Measurements from ENCODE around the gene HACD2.

The HACD2 gene

DNA sequence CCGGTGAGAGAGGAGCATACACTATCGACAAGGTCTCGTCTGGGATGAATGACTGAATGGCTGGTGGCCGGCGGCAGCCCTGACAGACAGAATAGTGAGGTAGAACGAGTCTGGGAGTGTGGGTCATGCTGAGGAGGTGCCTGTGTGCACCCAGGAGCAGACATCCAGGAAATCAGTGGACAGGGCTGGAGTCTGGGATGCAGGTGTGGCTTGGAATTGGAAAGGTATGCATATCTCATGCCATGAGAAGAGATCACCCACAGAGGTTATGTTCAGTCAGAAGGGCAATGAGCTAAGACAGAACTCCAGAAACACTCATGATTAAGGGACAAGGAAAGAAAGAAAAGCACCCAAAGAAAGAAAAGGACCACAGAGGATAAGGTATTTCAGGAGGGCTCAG is 20.8 kb downstream of the HACD2 start:
- DNase-seq, result no peak

DNA sequence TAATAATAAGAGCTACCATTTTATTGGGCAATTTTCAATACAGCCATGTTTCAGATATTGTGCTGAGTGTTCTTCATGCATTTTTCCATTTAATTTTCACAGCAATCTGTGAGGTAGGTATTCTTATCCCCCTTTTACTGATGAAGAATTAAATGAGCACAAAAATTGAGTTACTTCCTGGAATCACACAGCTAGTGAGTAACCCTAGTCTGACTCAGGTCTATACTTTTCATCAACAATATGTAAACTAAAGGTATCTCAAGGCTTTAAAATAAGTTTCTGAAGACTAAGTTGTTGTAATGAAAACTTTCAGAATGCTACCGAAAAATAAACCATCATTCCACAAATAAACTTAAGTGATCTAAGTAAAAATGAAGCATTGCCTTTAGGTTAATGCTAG is 22.3 kb downstream of the HACD2 start:
- no peak for DNase-seq

DNA sequence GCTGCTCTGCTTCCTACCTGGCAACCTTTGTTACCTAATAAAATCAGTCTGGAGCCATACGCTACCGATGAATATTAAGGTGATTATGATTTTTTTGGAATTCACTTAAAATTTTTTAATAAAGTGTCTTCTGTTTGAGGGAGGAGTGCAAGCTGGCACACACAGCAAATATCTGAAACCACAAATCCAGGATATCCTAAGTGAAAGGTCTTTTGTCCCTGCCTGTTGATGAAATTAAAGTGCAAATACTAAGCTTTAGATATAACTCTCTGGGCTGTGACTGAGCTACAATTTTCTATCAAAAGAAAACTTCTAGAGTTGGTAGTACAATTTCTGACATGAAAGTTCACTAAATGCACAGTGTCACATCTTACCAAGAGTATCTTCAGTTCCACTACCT is 23.7 kb downstream of the HACD2 start:
- no peak for DNase-seq

DNA sequence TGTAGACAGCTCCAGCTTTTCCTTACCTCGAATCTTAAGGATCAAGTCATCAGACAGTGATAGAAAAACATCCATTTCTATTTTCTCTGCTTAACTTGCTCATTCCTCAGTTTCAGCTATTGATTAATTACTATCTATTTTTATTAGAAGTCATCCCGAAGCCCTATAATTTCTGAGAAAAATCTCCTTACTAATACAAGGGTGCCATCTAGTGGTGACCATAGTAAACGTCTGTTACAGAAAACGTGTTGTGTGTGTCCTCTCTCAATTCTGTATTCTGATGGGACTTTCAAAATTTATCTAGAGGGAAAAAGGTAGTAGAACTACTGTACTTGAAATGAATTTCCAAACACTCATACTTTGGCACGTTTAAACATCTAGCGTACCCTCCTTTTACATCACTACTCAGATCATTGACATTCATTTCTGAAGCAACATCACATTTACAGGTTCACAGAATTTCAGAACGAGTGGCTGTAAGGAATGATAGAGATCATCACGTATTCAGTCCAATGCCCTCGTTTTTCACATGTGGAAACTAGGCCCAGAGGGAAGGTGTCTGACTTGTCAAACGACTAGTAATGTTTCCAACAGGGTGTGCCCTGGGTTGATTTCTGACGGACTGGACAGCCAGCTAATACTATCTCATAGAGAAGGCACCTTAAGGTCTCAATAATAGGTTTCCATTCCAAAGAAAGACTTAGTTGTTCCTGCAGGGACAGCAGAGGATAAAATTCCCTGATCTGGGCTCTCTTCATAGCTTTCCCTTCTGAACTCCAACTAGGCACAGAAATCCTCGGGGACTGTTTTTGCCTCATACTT is 25.6 kb downstream of the HACD2 start:
- DNase-seq, result no peak

DNA sequence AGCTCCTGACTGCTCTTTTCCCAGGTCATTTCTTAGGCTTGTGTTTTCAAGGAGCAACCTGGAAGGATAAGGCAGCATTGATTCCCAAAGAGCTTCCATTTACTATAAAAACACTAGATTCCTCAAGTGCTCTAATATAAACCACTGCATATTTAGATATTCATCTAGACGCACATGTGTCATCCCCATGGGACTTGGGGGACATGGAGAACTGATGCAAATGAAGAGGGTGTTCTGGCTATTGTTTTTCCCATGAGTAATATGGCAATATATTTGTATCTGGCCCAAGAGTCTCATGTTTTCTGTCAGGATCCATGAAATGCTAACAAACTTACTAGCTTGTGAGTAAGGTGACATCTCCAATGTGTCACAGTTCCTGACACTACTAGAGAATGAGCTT is 31.3 kb downstream of the HACD2 start:
- no peak for DNase-seq

DNA sequence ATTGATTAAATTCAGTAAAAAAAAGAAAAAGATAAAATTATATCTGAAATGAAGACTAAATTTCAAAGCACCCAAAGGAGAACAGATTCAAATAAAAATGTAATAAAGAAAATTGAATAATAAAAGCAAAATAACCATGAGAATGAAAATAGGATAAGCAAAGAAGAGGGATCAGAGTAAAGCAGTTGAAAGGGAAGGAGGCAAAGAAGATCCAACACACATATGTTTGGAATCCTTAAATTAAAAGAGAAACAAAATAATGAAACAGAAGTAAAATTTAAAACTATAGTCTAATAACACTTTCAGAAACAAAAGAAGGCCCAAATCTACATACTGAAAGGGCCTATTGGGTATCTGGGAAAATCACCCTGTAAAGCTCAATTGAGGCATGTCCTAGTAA is 32.1 kb downstream of the HACD2 start:
- no peak for DNase-seq

DNA sequence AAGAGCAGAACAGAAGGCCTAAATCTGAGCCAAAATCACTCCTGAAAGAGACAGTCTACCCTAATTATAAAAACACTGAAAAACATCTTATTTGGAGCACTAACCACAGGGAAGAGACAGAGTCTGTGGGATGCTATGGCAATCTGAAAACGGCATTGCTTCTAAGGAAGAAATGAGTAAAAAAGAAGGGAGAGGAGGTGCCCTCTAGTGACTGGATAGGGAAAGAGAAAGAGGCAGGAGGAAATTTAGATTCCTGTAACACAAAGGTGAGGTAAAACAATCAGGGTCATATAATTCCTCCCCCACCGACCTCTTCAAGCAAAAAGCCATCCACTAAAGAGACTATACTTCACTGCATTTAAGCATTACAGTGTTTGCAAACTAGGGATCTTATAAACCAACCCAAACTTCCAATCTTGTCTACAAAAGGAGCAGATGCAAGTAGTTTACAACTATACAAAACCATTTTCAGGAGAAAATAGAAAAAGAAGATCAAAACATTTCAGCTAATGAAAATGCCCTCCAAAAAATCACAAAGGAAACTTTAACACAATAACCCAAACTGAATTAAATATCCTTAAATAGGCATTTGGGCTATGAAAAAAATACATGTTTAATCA is 32.6 kb downstream of the HACD2 start:
- no peak for DNase-seq

DNA sequence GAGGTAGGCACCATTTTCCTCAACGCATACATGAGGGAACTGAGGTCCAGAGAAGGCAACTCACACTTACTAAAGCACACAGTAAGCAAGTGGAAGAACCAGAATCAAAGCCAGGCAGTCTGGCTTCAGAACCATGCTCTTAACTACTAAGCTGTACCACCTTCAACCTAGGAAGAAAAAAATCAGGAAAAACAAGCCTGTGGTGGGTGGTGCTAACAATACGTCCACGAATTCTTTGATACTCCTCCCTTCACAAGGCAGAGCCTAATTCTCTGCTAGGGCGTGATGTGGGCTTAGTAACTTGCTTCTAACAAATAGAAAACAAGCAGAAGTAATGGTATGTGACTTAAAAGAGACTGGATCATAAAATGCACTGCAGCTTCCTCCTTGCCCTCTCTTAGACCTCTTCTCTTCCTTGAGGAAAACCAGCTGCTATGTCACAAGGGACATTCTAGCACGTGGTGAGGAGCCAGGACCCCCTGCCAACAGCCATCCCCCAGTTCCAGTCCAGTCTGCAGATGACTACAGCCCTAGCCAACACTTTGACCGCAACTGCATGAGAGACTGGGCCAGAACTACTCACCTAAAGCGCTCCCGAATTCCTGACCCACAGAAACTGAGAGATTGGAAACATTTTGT is 36.9 kb downstream of the HACD2 start:
- DNase-seq, result no peak

DNA sequence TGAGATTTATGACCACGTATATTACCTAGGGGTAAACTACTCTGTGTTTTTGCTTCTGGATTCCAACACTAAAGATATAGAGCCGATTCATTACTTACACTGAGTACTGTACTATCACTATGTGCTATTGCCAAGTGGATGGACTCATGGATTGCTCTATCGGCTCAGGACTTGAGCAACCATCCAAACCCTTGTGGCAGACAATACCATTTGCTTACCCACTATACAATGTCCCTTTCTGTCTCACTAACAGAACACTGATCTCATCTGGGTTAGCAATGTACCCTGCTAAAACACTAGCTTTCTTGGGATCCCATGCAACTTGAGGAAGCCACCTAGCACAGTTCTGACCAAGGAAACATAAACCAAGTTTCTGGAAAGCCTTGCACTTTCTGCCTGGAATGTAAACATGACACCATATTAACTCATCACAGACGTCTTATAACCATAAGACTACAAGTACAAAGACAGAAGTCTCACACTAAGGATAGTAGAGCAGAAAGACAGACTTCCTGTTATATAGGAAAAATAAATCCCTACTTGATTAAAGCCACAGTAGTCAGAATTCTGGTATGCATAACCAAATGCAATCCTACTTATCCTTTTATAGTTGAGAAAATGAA is 38.6 kb downstream of the HACD2 start:
- no peak for DNase-seq

DNA sequence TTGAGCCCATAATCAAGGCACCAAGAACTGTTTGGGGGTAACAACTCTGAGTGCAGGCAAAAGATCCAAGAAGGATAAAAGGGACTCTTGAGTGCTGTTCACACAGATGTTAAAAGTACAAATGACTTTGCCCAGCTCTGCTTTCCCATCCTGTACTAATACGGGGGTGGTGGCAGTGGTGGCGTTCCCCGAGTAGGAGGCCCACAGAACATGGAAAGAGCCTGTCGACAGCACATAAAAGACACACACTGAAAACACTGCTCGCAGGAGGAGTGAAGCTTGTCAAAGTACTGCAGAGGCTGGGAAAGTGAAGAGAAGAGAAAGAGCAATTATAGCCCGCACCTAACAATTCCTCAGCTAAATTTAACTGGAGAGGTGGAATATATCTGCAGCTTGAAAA is 40.9 kb downstream of the HACD2 start:
- DNase-seq, result no peak

DNA sequence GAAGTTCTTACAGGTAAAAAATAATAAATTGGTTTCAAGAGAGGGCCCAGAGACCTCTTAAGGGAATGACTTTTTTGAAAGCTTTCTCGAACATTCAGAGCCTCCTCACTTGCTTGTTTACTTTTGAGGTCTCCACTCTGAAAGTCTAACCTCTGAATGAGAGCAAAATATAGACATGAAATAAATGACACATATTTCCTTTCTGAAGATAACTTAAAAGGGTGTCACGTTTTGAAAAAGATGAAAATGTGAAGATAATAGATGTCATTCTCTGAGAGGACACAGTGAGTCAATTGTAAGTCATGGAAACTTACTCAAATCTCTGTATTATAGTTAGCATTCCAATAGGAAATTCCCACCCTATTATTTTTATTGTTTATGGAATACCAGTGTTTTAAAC is 44.6 kb downstream of the HACD2 start:
- DNase-seq, result no peak

DNA sequence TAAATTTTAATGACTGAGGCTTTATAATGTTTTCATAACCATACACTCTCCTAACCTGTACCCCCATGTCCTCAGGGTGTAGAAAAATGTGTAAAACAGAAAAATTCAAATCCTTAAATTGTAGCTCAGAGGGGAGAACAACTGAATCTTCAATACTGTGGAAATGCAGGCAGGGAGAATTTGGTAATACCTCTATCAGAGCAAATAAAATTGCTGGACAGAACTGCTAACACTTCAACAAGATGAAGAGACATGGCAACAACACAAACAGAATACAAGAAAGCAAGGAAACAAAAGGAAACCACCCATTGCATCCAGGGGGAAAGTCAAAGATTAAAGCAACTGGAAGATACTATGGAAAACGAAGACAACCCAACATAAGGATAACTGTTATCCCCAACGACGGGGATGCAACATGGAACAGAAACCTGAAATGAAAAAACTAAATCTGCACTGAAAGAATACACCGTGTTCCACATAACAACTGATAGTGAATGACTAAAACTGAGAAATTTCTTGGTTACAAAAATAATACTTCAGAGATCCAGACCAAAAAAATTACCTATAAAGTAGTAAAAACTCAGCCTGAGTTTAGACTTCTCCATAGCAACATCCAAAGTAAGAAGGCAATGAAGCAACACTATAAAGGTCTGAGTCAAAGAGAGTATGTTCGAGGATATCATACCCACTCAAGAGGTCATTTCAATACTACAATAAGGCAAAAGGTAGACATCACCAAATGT is 48.5 kb downstream of the HACD2 start:
- DNase-seq, result no peak

DNA sequence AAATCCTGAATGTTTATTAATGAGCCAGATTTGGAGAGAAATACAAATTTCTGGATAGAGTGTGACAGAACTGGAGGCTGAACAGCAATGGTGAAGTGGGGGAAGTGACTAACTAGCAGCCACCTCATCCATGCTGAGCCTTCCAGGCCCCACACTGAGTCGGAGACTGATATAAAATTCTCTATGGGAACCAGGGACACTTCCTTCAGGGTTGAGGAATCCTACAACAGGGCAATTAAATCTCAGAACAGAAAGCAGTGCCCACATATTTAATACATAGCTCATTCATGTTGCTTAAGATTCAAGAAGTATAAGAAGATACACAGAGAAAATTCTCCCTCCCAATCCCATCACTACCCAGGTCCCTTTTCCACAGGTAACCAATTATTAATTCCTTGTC is 49.3 kb downstream of the HACD2 start:
- no peak for DNase-seq

DNA sequence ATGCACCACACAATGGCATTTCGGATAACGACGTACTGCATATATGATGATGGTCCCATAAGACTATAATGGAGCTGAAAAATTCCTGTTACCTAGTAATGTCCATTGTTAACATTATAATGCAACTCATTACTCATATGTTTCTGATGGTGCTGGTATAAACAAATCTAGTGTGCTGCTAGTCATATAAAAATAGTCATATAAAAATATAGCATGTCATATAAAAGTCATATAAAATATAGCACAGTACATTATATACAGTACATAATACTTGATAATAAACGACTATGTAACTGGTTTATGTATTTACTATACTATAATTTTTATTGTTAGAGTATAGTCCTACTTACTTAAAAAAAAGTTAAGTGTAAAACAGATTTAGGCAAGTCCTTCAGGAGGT is 50.6 kb downstream of the HACD2 start:
- no peak for DNase-seq

DNA sequence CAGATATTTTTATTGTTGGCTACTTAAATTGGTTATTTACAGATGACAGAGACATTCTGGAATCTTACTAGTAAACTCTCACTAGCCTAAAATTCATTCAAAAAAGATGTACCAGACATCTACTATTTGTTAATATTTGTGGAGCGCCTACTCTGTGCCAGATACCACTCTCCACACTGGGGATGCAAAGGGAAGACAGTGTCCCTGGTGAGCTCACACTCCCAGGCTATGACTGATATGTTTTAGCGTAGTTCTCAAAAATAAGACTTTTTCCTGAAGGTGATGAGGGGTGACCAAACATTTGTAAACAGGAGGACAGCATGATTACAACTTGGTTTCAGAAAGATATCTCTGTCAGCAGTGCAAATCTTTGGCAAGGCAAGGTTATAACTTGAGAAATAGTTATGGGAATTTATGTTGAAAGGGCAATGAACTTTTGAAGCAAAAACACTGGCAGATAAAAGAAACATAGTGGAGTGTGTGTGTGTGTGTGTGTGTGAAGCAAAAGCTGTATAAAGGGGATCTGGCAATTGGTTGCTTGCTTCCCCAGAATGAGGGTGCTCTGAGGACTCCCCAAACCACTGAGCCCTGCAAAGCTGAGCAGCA is 51.2 kb downstream of the HACD2 start:
- DNase-seq, result no peak

DNA sequence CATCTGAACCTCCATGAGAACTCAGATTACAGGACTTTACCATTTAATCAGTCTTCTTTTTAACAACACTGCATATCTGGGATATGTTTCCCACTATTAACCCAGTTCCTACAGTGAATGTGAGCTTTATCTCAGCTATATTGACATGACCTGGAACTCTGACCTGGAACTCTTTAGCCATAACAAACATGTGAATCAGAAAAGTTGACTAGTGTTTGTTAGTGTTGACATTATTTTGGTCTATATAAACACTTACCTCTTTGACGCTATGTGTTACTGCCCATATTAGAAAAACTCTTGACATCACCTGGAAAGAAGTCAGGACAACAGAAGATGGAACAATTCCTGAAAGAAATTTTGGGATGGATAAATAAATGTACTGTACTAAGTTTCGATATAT is 56.7 kb downstream of the HACD2 start:
- no peak for DNase-seq

DNA sequence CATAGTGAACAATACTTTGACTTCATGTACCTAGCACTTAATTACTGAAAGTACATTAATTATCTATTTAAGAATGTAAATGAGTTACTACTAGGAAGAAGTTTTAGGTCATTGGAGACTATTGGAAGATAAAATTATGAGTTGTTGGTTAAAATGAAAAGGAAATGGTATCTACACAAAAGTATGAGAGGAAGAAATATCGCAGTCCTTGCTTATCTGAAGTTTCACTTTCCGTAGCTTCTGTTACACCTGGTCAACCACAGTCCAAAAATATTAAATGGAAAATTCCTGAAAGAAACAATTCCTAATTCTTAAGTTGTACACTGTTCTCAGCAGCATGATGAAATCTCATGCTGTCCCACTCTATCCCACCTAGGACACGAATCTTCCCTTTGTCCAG is 57.8 kb downstream of the HACD2 start:
- DNase-seq, result no peak

DNA sequence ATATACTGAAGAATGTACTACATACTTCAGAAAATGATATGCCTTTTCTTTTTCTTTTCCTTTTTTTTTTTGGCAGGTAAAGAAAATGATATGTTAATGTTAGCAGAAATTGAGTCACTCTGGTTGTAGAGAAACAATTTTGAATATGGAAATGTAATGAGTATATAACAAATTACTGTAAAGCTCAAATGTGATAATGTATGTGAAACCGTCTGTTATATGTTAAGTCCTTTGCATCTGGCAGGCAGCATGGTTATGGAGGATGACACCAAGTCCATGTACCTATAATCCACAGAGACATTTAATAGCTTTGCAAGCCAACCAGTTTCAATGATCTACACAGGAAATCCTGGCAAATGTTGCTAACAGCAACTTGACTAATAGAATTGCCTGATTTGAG is 58.4 kb downstream of the HACD2 start:
- DNase-seq, result no peak

DNA sequence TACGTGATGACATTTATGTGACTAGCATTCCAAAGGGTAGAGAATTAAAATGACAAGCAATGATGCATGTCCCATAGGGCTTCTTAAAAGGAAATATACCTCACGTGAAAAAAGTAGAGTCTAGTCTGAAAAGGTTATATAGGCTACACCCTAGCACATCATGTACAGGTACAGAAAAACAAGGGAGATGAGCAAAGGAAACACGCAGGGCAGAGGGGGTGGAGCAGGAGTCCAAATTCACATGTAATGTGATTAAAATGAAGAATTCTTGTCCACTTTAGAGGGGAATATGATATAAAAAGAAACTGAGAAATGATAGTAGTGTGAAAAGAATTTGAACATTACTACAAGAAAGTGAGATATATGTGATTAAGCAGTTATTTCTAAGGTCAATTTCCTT is 59.4 kb downstream of the HACD2 start:
- no peak for DNase-seq

DNA sequence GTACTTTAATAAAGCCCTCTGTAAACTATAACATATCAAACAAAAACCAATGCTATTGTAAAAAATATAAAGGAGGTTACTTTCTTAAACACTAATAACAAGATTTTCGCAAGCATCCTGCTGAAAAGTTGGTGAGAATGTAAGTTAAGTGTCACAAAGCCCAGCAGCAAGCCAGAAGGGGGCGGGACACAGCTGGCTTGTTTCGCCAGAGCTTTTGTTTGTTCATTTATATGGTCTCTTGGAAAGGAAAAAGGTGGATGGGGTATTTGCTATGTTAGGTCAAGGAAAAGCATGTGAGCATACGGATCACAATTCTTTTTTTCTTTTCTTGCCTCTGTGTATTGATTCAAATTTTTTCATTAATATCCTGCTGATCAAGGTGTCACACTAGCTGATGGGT is 59.9 kb downstream of the HACD2 start:
- no peak for DNase-seq

DNA sequence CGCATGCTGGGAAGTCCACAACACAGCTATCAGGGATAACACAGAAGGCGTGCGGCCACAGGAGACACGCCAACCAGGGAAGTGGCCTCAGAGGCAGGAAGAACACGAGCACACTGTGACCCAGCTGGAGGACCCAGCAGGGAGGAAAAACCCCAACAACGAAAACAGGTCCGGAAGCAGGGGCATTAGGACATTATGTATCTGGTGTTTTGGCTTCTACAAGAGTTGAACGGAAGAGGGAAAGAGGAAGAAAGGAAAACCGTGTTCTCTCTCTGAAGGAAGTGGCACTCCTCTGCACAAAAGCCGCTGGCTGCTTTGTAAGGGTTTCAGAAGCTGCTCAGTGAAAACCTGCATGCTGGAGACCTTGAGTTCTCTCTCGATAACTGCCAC is 61.8 kb downstream of the HACD2 start:
- no peak for DNase-seq

DNA sequence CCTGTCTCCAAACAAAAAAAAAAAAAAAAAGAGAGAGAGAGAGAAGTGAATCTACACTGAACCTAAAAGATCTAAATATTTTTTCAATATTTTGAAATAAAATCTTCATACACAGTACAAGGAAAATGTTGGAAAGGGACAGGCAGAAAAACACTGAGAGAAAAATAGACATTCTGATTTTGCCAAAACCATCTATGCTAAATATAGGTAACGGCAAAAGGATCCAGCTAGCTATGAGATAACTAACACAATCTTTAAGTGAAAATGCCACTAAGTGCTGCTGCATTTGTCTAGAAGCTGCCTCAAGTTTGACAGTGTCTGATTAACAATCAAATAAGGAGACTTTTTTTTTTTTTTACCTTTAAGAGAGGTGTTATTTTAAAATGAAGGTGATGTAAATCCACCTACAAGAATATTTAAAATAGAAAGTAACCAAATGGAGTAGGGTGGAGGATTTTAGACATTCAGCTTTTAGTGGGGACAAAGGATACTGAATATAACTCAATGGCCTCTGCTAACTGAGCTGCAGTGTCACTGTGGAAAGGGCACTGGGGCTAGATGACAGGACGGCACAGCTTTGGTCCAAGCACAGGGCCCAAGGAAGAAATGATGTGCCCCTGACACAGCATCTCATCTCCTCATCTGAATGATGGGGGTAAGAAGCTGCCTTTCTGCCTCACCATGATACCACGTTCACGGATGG is 62.4 kb downstream of the HACD2 start:
- DNase-seq, result no peak
